ENCODE data around the gene SRPX.
A peak's percentile ranks its signal among the peaks of the same experiment; 100 is the strongest.

The SRPX gene

GRCh38 chrX:38206542-38206941 lies 14.1 kb downstream of the SRPX start:
- no peak for DNase-seq

- DNase-seq, result no peak
These were observed 14.6 kb downstream of the SRPX start for GRCh38 chrX:38206036-38206435.

GRCh38 chrX:38205039-38205438 lies 15.6 kb downstream of the SRPX start:
- DNase-seq, result no peak

GRCh38 chrX:38192007-38192810 lies 28.5 kb downstream of the SRPX start:
- peak in 1 of 5 experiments; percentile 3 for DNase-seq

- no peak for DNase-seq
These were observed 31.0 kb downstream of the SRPX start for GRCh38 chrX:38189431-38190250.

- no peak for DNase-seq
These were observed 37.1 kb downstream of the SRPX start for GRCh38 chrX:38183596-38183995.

GRCh38 chrX:38181357-38181756 lies 39.3 kb downstream of the SRPX start:
- no peak for DNase-seq

GRCh38 chrX:38178396-38178795 lies 42.3 kb downstream of the SRPX start:
- DNase-seq, result no peak

GRCh38 chrX:38175139-38175538 lies 45.5 kb downstream of the SRPX start:
- DNase-seq, result no peak

GRCh38 chrX:38172596-38172995 lies 48.1 kb downstream of the SRPX start:
- DNase-seq, result no peak

GRCh38 chrX:38170556-38170955 lies 50.1 kb downstream of the SRPX start:
- DNase-seq, result no peak

GRCh38 chrX:38166478-38167083 lies 54.1 kb downstream of the SRPX start:
- DNase-seq, result peak in 1 of 5 experiments; percentile 8

- DNase-seq, result no peak
These were observed 55.6 kb downstream of the SRPX start for GRCh38 chrX:38165023-38165422.

- DNase-seq, result no peak
These were observed 57.5 kb downstream of the SRPX start for GRCh38 chrX:38163193-38163592.

GRCh38 chrX:38156838-38157237 lies 63.8 kb downstream of the SRPX start:
- DNase-seq, result no peak

- no peak for DNase-seq
These were observed 65.9 kb downstream of the SRPX start for GRCh38 chrX:38154818-38155217.

- no peak for DNase-seq
These were observed 66.3 kb downstream of the SRPX start for GRCh38 chrX:38154340-38154739.

GRCh38 chrX:38151441-38151840 lies 69.2 kb downstream of the SRPX start:
- no peak for DNase-seq

- DNase-seq, result no peak
These were observed 69.7 kb downstream of the SRPX start for GRCh38 chrX:38150993-38151392.

- DNase-seq, result no peak
These were observed 71.7 kb downstream of the SRPX start for GRCh38 chrX:38149016-38149415.

GRCh38 chrX:38142610-38143009 lies 78.1 kb downstream of the SRPX start:
- DNase-seq, result no peak

GRCh38 chrX:38138900-38139299 lies 81.8 kb downstream of the SRPX start:
- DNase-seq, result no peak

- DNase-seq, result no peak
These were observed 82.3 kb downstream of the SRPX start for GRCh38 chrX:38138157-38138891.

All from T-helper 2 cell (primary cell).